Raji (cell line): ENCODE measurements around the gene PPP1R9B.

Source experiments
- POLR2A ChIP-seq: IDR thresholded peaks from 2 replicates; pipeline ENCODE4 v1.6.1; 2011; ENCODE audit warnings: low read depth, low read length, control low read depth; ENCODE audit not compliant: insufficient read depth

PPP1R9B gene

DNA sequence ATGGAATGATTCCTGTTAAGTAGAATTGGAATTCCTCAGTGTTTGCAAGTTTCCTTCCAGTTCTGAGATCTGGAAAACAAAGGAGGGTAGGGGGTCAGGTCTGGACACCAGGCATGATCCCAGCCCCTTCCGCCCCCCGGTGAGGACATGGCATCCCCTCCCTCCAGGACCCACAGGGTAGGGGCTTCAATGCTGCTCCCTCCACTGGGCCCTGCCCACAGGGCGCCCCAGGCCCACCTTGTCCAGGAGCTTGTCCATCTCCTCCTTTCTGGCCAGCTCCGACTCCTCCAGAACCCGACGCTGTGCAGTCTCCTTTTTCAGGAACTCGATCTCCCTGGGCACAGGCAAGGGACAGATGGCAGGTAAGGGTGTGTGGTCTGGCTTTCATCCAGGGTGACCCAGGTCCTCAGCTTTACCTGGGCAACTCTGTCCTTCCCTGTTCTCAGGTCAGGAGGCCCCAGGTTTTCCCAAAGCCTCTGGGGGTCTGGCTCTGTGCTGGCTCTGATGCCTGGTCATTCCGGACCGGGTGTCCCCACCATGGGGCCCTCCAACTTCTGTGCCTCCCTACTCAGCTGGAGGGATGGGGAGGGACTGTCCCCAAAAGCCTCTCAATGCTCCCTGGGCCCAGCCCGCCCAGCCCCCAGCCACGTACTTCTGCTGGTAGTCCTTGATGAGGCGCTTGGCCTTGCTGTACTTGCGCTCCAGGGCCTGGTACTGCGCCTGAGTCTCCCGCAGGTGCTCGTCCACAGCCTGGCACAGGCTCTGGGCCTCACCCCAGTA is 15.0 kb downstream of the PPP1R9B start:
- no peak for TF ChIP-seq POLR2A

DNA sequence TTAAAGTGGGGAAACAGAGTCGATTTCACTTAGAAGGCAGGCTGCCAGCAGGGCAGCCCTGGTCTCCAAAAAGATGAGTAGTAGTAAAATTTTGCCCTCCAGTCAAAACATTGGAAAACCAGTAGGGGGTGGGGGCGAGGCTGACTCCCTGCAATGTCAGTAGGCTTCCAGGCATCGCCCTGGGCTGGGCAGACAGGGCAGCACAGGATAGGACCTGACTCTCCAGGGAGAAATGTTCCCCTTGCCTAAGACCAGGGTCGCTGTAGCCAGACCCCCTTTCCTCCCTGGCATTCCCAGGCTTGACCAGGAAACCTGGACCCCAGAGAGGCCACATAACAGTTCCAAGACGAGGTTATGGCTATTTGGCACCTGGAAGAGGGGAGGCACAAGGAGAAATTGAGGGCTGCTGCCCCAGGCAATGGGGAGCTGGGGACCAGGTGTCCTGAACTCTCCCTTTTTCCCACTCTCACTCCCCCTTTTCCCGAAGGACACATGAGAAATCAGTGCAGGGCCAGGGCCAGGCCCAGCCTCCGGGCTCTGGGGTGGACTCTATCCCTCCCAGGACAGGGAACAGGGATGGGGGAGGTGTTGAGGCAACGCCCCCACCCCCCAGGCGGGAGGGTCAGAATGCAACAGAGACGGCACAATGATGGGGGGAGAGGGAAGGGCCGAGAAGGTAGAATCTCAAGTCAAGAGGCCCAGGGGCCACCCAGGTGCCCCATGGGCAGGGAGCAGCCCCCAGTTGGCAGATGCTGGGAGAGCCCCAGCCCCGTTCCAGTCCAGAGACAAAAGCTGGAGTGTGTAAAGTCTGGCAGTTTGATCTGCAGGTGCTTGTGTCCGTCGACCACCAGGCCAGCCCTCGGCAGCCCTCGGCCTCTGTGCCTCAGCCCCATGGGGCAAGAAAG is 16.0 kb downstream of the PPP1R9B start:
- no peak for TF ChIP-seq POLR2A

DNA sequence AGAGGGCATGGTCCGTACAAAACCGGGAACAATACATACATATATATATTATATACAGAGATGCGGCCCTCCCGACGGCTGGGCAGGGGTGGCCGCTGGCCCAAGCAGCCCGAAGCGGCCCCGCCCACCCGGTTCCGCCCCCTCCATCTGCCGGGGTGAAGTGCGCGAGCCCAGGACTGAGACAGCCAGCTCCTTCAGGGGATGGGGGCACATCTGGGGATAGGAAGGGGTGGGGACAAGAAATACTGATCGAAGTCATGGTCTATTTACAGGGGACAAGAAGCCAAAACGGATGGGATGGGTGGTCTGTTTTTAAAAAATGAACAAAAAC is 16.7 kb downstream of the PPP1R9B start:
- TF ChIP-seq POLR2A, result no peak

DNA sequence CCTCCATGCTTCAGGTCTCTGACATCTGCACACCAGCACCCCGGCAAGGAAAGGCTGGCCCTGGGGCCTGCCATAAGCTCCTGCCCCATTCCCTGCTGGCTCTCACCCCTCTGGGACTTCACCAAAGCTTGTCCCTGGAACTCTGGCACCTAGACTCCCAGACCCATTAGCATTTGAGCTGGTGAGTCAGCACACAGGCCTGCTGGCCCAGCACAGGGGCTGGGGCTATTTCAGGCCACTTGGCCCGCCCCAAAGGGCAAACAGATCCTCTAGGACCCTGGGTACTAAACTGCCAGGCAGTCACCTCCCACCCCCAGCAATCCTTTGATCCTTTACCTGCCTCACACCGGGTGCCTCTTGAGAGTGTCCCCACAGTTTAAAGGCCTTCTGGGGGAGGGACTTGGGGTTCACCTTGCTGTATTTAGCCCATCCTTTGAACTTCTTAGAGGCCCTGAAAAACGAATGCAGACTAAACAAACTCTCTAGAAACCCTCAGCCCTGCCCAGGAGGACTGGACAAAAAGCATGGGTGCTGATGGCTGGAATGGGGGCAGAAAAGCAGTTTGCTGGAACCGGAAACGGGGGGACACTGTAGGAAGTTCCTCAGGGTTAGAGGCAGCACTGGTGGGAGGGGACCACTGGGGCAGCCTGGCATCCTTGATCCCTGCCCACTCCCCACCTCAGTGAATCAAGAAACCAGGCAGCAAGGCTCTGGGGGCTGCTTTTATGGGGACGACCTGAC is 17.3 kb downstream of the PPP1R9B start:
- TF ChIP-seq POLR2A, result no peak

DNA sequence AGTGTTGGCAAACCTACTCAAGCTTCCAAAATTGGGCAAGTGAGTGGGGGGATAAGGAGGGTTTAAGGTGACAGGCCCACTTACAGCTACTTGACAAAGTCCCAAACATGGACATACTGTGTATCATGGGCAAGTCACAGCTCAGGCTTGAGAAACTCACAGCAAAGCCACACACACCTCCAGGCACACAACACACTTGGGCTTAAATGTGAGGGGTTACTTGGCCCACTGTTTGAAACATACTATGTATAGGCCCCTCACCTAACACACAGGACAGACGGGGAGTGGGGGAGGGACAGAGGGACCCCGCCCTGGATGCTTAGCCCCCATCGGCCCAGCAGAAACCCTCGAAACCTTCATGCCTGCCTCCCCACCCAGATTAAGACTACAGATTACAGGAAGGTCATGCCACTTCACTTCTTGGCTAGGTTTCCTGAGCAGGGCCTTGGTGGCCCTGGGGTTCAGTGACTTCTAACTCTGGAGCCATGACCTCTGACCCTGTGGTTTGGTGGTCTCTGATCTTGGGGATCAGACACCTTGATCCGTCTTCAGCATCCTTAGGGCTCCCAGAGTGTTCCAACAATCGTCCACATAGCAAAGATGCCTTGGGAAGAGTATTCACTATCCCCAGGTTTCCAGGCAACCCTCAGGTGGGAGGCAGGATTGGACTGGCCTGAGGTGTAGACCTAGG is 18.2 kb downstream of the PPP1R9B start:
- TF ChIP-seq POLR2A, result no peak

DNA sequence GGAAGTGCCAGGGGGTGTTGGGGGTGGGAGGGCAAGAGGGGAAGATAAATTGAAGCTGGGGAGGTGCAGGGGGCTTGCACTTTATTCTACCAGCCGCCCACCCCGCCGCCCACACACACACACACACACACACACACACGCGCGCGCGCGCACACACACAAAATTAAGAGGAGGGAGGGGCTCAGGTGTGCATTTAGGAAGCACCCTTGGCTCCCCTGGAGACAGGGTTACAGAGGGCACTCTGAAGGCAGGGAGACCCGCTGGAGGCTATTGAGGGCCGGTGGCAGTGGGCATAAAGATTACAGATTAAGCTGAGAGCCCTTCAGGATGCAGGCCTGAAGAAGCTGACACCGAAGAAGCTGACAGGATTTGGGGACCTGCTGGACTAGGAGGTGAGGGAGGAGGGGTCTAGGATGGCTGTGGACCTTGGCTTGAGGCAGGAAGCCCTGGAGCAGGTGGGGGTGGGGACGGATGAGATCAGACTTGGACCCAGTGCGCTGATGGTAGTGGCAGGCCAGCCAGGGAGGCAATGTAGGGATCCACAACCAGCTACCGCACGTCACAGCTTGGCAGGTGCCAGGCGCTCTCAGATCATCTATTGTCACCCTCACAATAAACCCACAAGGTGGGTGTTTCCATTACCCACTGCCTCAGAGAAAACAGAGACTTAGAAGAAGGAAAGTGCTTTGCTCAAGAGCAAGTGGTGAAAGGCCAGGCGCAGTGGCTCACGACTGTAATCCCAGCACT is 19.7 kb downstream of the PPP1R9B start:
- TF ChIP-seq POLR2A, result no peak

DNA sequence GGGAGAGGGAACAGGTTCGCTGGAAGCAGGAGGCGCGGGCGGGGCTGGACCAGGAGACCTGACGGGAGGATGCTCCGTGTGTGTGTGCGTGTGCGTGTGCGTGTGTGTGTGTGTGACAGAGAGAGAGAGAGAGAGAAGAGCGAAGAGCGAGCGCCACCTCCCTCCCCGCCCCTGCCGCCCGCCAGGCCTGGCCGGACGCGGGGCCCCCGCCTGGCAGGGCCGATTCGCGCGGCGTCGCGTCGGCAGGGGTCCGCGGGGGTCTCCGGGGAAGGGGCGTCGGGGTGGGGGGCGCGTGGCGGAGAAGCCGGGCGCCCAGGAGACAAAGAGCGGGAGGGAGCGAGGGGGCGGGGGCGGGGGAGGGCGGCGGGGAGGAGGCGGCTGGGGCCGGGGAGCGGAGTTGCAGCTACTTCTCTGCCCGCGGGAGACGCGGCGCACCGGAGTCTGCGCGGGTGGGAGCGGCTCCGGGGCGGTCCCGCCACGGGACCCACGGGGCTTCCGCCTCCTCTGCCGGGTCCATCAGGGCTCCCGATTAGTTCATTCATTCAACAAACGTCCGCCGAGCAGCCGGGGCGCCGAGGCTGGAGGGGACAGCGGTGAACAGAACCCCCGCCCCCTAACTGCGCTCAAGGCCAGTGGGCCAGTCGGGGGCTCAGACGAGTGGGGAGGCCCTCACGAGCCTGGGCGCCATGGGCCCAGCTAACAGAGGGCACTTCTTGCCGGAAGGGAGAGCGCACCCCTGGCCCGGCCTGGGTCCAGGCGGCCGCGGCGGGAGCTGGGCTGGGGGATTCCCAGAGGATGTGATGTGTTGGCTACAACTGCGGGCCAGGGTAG is 20.5 kb downstream of the PPP1R9B start, which contains the start of gene SAMD14:
Gene SAMD14 (minus strand): TSS at position 433 of the 831 bp plus-strand sequence. CDS start 5,201 bp downstream, outside the sequence.
- TF ChIP-seq POLR2A, result no peak

DNA sequence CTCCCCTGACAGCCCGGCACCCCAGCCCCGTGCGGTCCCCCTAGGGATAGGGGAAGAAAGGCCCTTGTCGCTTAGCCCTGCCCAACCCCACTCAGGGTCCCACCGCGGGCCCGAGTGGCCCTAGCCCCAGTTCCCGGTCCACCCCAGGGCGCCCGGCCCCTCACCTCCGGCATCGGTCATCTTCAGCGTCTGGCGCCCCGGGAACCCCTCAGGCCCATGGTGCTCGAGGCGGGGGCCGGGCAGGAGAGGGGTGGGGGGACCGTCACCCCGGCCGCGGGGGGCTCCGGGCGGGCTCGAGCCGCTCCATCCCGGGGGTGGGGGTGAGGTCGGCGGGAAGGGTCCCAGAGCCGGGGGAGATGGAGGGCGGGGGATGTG is 21.1 kb downstream of the PPP1R9B start:
- no peak for TF ChIP-seq POLR2A

DNA sequence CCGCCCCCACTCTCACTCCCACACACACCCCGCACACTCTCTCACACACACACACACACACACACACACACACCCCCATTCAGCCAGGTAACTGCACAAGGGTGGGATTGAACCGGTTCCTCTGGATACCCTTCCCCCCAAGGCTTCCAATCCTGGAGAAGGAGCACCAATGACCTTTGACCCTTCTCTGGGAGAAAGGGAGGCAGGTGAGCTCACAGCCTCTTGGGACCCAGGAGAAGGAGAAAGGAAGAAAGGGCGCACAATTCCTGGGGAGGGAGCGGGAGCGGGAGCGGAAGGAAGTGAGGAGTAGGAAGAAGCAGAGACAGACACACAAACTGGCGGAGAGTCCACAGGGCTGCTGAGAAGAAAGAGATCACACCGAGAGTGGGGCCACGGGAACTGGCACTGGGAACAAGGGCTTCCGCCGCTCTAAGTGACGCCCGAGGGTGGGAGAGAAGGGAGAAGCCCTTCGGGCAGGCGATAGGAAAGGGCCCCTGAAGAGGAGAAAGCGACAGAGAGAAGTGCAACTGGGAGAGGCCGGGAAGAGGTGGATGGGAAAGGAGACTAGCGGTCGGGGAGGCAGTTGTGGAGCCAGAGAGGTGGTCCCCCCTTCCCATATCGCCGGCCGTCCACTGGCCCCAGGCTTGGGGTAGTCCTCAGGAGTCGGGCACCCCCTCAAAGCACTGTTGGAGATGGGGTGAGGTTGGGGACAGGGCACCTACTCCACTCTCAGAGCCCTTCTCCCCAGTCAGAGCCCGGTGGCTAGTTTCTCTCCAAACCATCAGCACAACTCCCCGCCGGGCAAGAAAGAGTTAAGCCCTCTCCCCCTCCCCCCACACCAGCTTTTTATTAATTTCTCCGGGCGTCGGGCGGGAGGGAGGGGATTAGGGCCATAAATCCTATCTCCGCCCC is 21.8 kb downstream of the PPP1R9B start:
- TF ChIP-seq POLR2A, result no peak

DNA sequence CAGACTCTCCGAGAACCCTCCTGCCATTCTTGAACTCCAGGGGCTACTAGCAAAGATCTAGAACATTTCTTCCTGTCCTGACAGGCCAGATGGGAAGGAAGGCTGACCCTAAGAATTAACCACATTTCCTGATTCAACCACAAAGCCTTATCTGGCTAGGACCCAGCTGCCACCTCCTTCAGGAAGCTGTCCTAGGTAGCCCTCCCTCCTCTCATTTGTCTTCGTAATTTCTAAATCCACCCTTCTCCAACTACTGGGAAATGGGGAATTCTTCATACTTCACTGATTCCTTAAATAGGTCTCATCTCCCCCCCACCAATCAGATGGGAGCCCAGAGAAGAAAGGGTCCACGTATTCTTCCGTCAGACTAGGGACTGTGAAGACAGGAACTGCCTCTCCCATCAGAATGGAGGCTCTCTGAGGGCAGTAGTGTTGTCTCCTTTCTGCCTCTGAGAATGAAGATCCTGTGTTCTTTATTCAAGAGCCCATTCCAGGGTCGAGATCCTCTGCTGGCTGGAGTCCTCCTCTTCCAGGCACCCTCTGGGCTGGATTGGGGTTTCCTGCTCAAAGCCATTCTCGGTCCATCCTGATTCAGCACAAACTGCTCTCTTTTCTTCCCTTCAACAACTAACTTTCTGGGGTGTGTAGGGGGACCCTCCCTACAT is 22.6 kb downstream of the PPP1R9B start:
- TF ChIP-seq POLR2A, result no peak

DNA sequence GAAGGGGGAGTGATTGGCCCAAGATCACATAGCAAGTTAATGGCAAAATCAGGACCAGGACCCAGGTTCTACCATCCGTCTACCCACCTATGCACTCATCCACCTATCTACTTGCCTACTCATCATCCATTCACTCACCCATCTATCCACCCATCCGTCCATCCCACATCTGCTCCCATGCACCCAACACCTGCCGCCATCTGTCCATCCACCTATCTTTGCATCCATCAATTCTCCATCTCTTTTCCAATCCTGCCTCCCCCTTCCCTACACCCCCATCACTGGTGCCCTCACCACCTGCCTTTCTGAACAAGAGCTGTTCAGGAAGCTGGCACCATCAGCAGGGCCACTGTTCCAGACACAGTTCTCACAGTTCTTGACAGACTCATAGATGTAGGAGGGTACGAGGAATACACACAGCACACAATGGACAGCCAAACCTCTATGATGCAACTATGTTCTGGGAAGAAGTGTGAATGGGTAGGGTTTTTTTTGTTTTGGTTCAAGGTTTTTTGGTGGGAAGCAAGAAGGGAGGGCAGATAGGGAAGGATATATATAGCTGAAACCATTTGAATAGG is 25.0 kb downstream of the PPP1R9B start:
- TF ChIP-seq POLR2A, result no peak
